ENCODE measurements around the gene TMEM38B. TPM values are rescaled to one million over a fixed set of nuclear protein-coding genes. Genes with fewer than 3 reads are reported as not detected.
"Not testable (repeated sequence)": the region's sequence is repeated elsewhere in the genome, so short reads cannot be mapped to it uniquely, and the experiment has no call there.

TMEM38B gene
- polyA plus RNA-seq, 1 experiment = 7.5 TPM

DNA sequence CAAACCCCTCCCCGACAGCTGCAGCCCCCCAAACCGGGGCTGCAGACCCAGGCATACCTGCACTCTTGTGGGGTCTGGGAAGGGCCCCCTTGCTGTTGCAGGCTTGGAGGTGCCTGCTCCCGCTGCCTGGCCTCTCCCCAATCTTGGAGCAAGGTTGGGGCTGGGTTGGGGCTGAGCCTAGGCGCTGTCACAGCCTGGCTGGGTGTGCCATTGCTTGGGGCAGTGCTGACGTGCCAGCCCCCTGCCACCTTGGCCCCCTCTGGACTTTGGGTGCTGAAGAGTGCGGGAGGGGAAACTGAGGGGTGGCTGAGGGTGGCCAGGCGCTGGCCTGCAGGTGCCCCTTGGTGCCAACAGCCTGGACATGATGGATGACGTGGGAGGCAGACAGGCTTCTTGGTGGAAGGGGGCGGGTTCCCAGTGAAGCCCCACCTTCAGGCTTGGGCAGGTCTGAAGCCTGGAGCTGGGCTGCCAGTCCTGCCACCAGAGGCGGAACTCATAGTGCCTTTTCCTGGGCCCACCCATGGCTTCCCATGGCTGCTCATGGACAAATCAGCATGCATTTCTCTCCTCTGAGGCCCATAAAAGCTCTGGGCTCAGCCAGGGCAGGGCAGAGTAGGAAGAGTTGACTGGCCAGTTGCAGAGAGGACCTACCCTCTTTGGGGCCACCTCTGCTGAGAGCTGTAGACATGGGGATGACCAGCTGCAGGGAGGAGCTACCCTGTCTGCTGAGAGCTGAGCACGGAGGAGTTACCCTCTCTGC, 19.1 kb downstream of the TMEM38B start:
- Histone ChIP-seq H3K27me3 (ENCODE audit: control insufficient read depth, insufficient read depth, low read length) (no peaks in the 10 kb centered on the region), H3K9me3 (ENCODE audit: control insufficient read depth, insufficient read depth, low read length) (no peaks in the 10 kb centered on the region; the same call in 1 of the 2 replicates), H3K27ac (ENCODE audit: low read depth, low read length) (no peak overlapping the region), H3K4me3 (ENCODE audit: low read depth, low read length) (no peak overlapping the region)
- DNase-seq (ENCODE audit: low read depth, low spot score) = no peak
- ChIA-PET CTCF (interaction anchor here (1.7 kb wide), 1 partner anchor 104 kb away, joined by 7 read pairs; no protein-coding TSS in a partner anchor), POLR2A (no interaction called here)
- TF ChIP-seq CTCF (IDR thresholded peaks at IDR 0.05; ENCODE audit: low read depth, low read length) = no peak

DNA sequence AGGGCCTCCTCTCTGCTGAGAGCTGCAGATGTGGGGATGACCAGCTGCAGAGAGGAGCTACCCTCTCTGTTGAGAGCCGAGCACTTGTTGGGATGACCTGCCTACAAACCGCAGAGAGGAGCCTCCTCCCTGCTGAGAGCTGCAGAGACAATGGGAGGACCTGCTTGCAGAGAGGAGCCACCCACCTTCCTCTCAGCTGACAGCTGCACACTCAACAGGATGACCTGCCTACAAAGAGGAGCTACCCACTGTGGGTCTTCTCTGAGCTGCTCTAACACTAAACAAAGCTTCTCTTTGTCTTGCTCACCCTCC, 19.6 kb downstream of the TMEM38B start:
- TF ChIP-seq CTCF (IDR thresholded peaks at IDR 0.05; ENCODE audit: low read depth, low read length) = no peak
- no peak overlapping the region for H3K27ac ChIP-seq (ENCODE audit: low read depth, low read length)
- no peak overlapping the region for H3K4me3 ChIP-seq (ENCODE audit: low read depth, low read length)
- ChIA-PET POLR2A (no interaction called here), CTCF (interaction anchor here (1.7 kb wide), 1 partner anchor 105 kb away, joined by 7 read pairs; no protein-coding TSS in a partner anchor)
- H3K9me3 ChIP-seq (ENCODE audit: control insufficient read depth, insufficient read depth, low read length) = no peaks in the 10 kb centered on the region; the same call in 1 of the 2 replicates
- H3K27me3 ChIP-seq (ENCODE audit: control insufficient read depth, insufficient read depth, low read length) = no peaks in the 10 kb centered on the region
- DNase-seq (ENCODE audit: low read depth, low spot score) = no peak

GRCh38 chr9:105716146-105716545, 21.8 kb downstream of the TMEM38B start:
- Histone ChIP-seq H3K4me3 (ENCODE audit: low read depth, low read length) (no peak overlapping the region), H3K9me3 (ENCODE audit: control insufficient read depth, insufficient read depth, low read length) (no peaks in the 10 kb centered on the region; the same call in 1 of the 2 replicates), H3K27ac (ENCODE audit: low read depth, low read length) (no peak overlapping the region), H3K27me3 (ENCODE audit: control insufficient read depth, insufficient read depth, low read length) (no peaks in the 10 kb centered on the region)
- CTCF ChIA-PET = no interaction called here
- POLR2A ChIA-PET = no interaction called here
- TF ChIP-seq CTCF (IDR thresholded peaks at IDR 0.05; ENCODE audit: low read depth, low read length) = no peak
- no peak for DNase-seq (ENCODE audit: low read depth, low spot score)

GRCh38 chr9:105722099-105722498, 27.8 kb downstream of the TMEM38B start:
- POLR2A ChIA-PET = no interaction called here
- Histone ChIP-seq H3K27ac (ENCODE audit: low read depth, low read length) (no peak overlapping the region), H3K9me3 (ENCODE audit: control insufficient read depth, insufficient read depth, low read length) (no peaks in the 10 kb centered on the region), H3K4me3 (ENCODE audit: low read depth, low read length) (no peak overlapping the region), H3K27me3 (ENCODE audit: control insufficient read depth, insufficient read depth, low read length) (no peaks in the 10 kb centered on the region)
- CTCF ChIA-PET = no interaction called here
- 0 out of 2 replicates have a peak, but pooled peaks have one; percentile 3 for TF ChIP-seq CTCF (IDR thresholded peaks at IDR 0.05; ENCODE audit: low read depth, low read length)
- no peak for DNase-seq (ENCODE audit: low read depth, low spot score)

GRCh38 chr9:105725370-105725769, 31.0 kb downstream of the TMEM38B start:
- H3K27ac ChIP-seq (ENCODE audit: low read depth, low read length) = no peak overlapping the region
- H3K9me3 ChIP-seq (ENCODE audit: control insufficient read depth, insufficient read depth, low read length) = no peaks in the 10 kb centered on the region
- ChIA-PET POLR2A (interaction anchor here (0.5 kb wide), 1 partner anchor 44 kb away, joined by 4 read pairs; no protein-coding TSS in a partner anchor), CTCF (no interaction called here)
- no peak for TF ChIP-seq CTCF (IDR thresholded peaks at IDR 0.05; ENCODE audit: low read depth, low read length)
- H3K27me3 ChIP-seq (ENCODE audit: control insufficient read depth, insufficient read depth, low read length) = no peaks in the 10 kb centered on the region
- DNase-seq (ENCODE audit: low read depth, low spot score) = no peak
- no peak overlapping the region for H3K4me3 ChIP-seq (ENCODE audit: low read depth, low read length)

GRCh38 chr9:105728230-105728629, 33.9 kb downstream of the TMEM38B start:
- H3K9me3 ChIP-seq (ENCODE audit: control insufficient read depth, insufficient read depth, low read length); H3K4me3 ChIP-seq (ENCODE audit: low read depth, low read length); H3K27me3 ChIP-seq (ENCODE audit: control insufficient read depth, insufficient read depth, low read length); POLR2A ChIA-PET; H3K27ac ChIP-seq (ENCODE audit: low read depth, low read length); DNase-seq (ENCODE audit: low read depth, low spot score): not testable (repeated sequence)
- CTCF ChIA-PET = interaction anchor here (1.0 kb wide), 1 partner anchor 10 kb away, joined by 6 read pairs; no protein-coding TSS in a partner anchor

- H3K27me3 ChIP-seq (ENCODE audit: control insufficient read depth, insufficient read depth, low read length); H3K9me3 ChIP-seq (ENCODE audit: control insufficient read depth, insufficient read depth, low read length); CTCF ChIA-PET; POLR2A ChIA-PET; DNase-seq (ENCODE audit: low read depth, low spot score); H3K27ac ChIP-seq (ENCODE audit: low read depth, low read length); H3K4me3 ChIP-seq (ENCODE audit: low read depth, low read length): not testable (repeated sequence)
Measured at GRCh38 chr9:105731420-105731819, 37.1 kb downstream of the TMEM38B start.

Data from AG04450 (cell line).